A172 (cell line): ENCODE data around the gene SLC35G2. TPM values are rescaled to one million over a fixed set of nuclear protein-coding genes. Genes with fewer than 3 reads are reported as not detected.

Source experiments
- DNase-seq: peaks from one replicate; pipeline ENCODE4 v3.0.0-alpha.2; 2015; ENCODE audit warnings: low spot score
- total RNA-seq: library from RNA; depleted of rRNA; stranded (reverse); fragments of >200 nt; shearing (Covaris generic); gene quantifications from 2 replicates; pipeline ENCODE4 v1.2.3, GENCODE V29; 2014; rRNA removed

SLC35G2 gene
- total RNA-seq = 18.5 and 20.6 TPM in 2 replicates

GRCh38 chr3:136818769-136819391 lies at the start of gene SLC35G2:
Gene SLC35G2 (plus strand): TSS chr3:136819126. CDS start chr3:136854461, 35,335 bp downstream.
- DNase-seq = peak; percentile 63

GRCh38 chr3:136772709-136773108 lies 46.2 kb upstream of the SLC35G2 start:
- peak; percentile 21 for DNase-seq

GRCh38 chr3:136778865-136779264 lies 40.1 kb upstream of the SLC35G2 start:
- peak; percentile 70 for DNase-seq

GRCh38 chr3:136780741-136781140 lies 38.2 kb upstream of the SLC35G2 start:
- no peak for DNase-seq

- no peak for DNase-seq
Observed at GRCh38 chr3:136783708-136784191, 35.2 kb upstream of the SLC35G2 start.

GRCh38 chr3:136787349-136787748 lies 31.6 kb upstream of the SLC35G2 start:
- peak; percentile 48 for DNase-seq

- no peak for DNase-seq
Observed at GRCh38 chr3:136788154-136788553, 30.8 kb upstream of the SLC35G2 start.

- no peak for DNase-seq
Observed at GRCh38 chr3:136789976-136790375, 28.9 kb upstream of the SLC35G2 start.

- no peak for DNase-seq
Observed at GRCh38 chr3:136790786-136791185, 28.1 kb upstream of the SLC35G2 start.

GRCh38 chr3:136792556-136793330 lies 26.2 kb upstream of the SLC35G2 start:
- no peak for DNase-seq

- peak; percentile 29 for DNase-seq
Observed at GRCh38 chr3:136801146-136801545, 17.8 kb upstream of the SLC35G2 start.

- DNase-seq = peak; percentile 44
Observed at GRCh38 chr3:136802481-136802996, 16.4 kb upstream of the SLC35G2 start.

GRCh38 chr3:136804141-136804540 lies 14.8 kb upstream of the SLC35G2 start:
- no peak for DNase-seq

GRCh38 chr3:136804813-136805212 lies 14.1 kb upstream of the SLC35G2 start:
- DNase-seq = no peak

- no peak for DNase-seq
Observed at GRCh38 chr3:136805795-136806194, 13.1 kb upstream of the SLC35G2 start.

- no peak for DNase-seq
Observed at GRCh38 chr3:136811701-136812100, 7.2 kb upstream of the SLC35G2 start.

GRCh38 chr3:136817448-136817847 lies 1.5 kb upstream of the SLC35G2 start:
- no peak for DNase-seq

- peak; percentile 96 for DNase-seq
Observed at GRCh38 chr3:136818191-136818768, 646 bp upstream of the SLC35G2 start.

- DNase-seq = peak; percentile 57
Observed at GRCh38 chr3:136819392-136819730, 435 bp downstream of the SLC35G2 start.

- DNase-seq = peak; percentile 45
Observed at GRCh38 chr3:136819731-136820679, 1.1 kb downstream of the SLC35G2 start.

- no peak for DNase-seq
Observed at GRCh38 chr3:136831461-136831860, 12.5 kb downstream of the SLC35G2 start.
